Activated naive CD4-positive, alpha-beta T cell (primary cell): Measurements from ENCODE around the gene NKAIN2.
"Not testable (repeated sequence)": the region's sequence is repeated elsewhere in the genome, so short reads cannot be mapped to it uniquely, and the experiment has no call there.

Experiments
- DNase-seq, 4 experiments: peaks; one replicate each; lab custom pipeline; 2025; lab: John Stamatoyannopoulos, UW

The NKAIN2 gene

GRCh38 chr6:123895346-123895745 lies 91.7 kb downstream of the NKAIN2 start:
- DNase-seq = no peak

- no peak for DNase-seq
These were observed 92.1 kb downstream of the NKAIN2 start for GRCh38 chr6:123895806-123896205.

- DNase-seq = no peak
These were observed 93.2 kb downstream of the NKAIN2 start for GRCh38 chr6:123896869-123897268.

GRCh38 chr6:123897965-123898364 lies 94.3 kb downstream of the NKAIN2 start:
- DNase-seq = no peak

- DNase-seq = no peak
These were observed 95.0 kb downstream of the NKAIN2 start for GRCh38 chr6:123898665-123899064.

GRCh38 chr6:123899745-123900144 lies 96.1 kb downstream of the NKAIN2 start:
- DNase-seq = no peak

- no peak for DNase-seq
These were observed 97.8 kb downstream of the NKAIN2 start for GRCh38 chr6:123901436-123901835.

- DNase-seq = no peak
These were observed 99.2 kb downstream of the NKAIN2 start for GRCh38 chr6:123902738-123903313.

GRCh38 chr6:123904228-123904627 lies 100.6 kb downstream of the NKAIN2 start:
- no peak for DNase-seq

- no peak for DNase-seq
These were observed 105.1 kb downstream of the NKAIN2 start for GRCh38 chr6:123908797-123909196.

- DNase-seq = no peak
These were observed 106.3 kb downstream of the NKAIN2 start for GRCh38 chr6:123909989-123910388.

- no peak for DNase-seq
These were observed 110.2 kb downstream of the NKAIN2 start for GRCh38 chr6:123913863-123914262.

- DNase-seq = not testable (repeated sequence)
These were observed 119.7 kb downstream of the NKAIN2 start for GRCh38 chr6:123923379-123923778.

GRCh38 chr6:123925350-123925749 lies 121.7 kb downstream of the NKAIN2 start:
- DNase-seq = no peak

- DNase-seq = no peak
These were observed 122.3 kb downstream of the NKAIN2 start for GRCh38 chr6:123925842-123926399.

- DNase-seq = no peak
These were observed 124.9 kb downstream of the NKAIN2 start for GRCh38 chr6:123928529-123928928.

- no peak for DNase-seq
These were observed 128.3 kb downstream of the NKAIN2 start for GRCh38 chr6:123931928-123932327.

- DNase-seq = no peak
These were observed 136.9 kb downstream of the NKAIN2 start for GRCh38 chr6:123940551-123940950.

- DNase-seq = no peak
These were observed 138.2 kb downstream of the NKAIN2 start for GRCh38 chr6:123941855-123942254.

GRCh38 chr6:123945386-123945785 lies 141.7 kb downstream of the NKAIN2 start:
- DNase-seq = no peak

GRCh38 chr6:123953920-123954319 lies 150.3 kb downstream of the NKAIN2 start:
- DNase-seq = no peak

- DNase-seq = no peak
These were observed 153.0 kb downstream of the NKAIN2 start for GRCh38 chr6:123956492-123957139.

GRCh38 chr6:123962508-123962907 lies 158.8 kb downstream of the NKAIN2 start:
- DNase-seq = no peak

GRCh38 chr6:123965894-123966293 lies 162.2 kb downstream of the NKAIN2 start:
- DNase-seq = no peak
